Chondrocyte (in vitro differentiated cells): ENCODE data around the gene HDAC4. TPM values are rescaled to one million over a fixed set of nuclear protein-coding genes. Genes with fewer than 3 reads are reported as not detected.

ENCODE experiments used
- DNase-seq: peaks from one replicate; pipeline ENCODE4 v3.0.0; 2021; ENCODE audit warnings: mixed read lengths, low spot score
- H3K27ac Mint-ChIP-seq: one replicate; pipeline ENCODE4 v1.8.0; 2021; ENCODE audit warnings: mild to moderate bottlenecking, moderate library complexity, mixed read lengths; ENCODE audit not compliant: unreplicated experiment
- H3K27me3 Mint-ChIP-seq: 2 replicates; pipeline ENCODE4 v1.8.0; 2021; ENCODE audit warnings: low read depth, mixed read lengths
- H3K36me3 Mint-ChIP-seq: 2 replicates; pipeline ENCODE4 v1.8.0; 2021; ENCODE audit warnings: low read depth, mixed read lengths
- H3K4me1 Mint-ChIP-seq: 2 replicates; pipeline ENCODE4 v1.8.0; 2021; ENCODE audit warnings: low read depth, mild to moderate bottlenecking, mixed read lengths
- H3K4me3 Mint-ChIP-seq: one replicate; pipeline ENCODE4 v1.8.0; 2021; ENCODE audit warnings: mild to moderate bottlenecking, moderate library complexity, mixed read lengths; ENCODE audit not compliant: unreplicated experiment
- H3K9me3 Mint-ChIP-seq: 2 replicates; pipeline ENCODE4 v1.8.0; 2021; ENCODE audit warnings: low read depth, mixed read lengths
- CTCF ChIP-seq: fragments of 200-600 bp; sonication (generic); IDR thresholded peaks from 2 replicates; pipeline ENCODE4 v1.5.0; 2021; ENCODE audit warnings: antibody characterized with exemption, mild to moderate bottlenecking, moderate library complexity
- total RNA-seq: library from RNA; stranded (reverse); gene quantifications from 3 replicates; pipeline ENCODE4 v1.2.1, GENCODE V29; 2021

The HDAC4 gene
- total RNA-seq, 1 donor from 2014 or later: 22.3 TPM

GRCh38 chr2:239109041-239109927 lies 291.5 kb downstream of the HDAC4 start:
- no peak for TF ChIP-seq CTCF
- Mint-ChIP-seq H3K27me3 (no peaks in the 10 kb centered on the region), H3K36me3 (peaks cover 6% of the 10 kb centered on the region), H3K27ac (no peak overlapping the region), H3K4me3 (no peak overlapping the region), H3K9me3 (no peaks in the 10 kb centered on the region), H3K4me1 (no peaks in the 10 kb centered on the region)
- no peak for DNase-seq

GRCh38 chr2:239108459-239108858 lies 292.4 kb downstream of the HDAC4 start:
- Mint-ChIP-seq H3K27me3 (no peaks in the 10 kb centered on the region), H3K4me3 (no peak overlapping the region), H3K36me3 (peaks cover 6% of the 10 kb centered on the region), H3K4me1 (no peaks in the 10 kb centered on the region), H3K27ac (no peak overlapping the region), H3K9me3 (no peaks in the 10 kb centered on the region)
- DNase-seq: no peak
- no peak for TF ChIP-seq CTCF

DNA sequence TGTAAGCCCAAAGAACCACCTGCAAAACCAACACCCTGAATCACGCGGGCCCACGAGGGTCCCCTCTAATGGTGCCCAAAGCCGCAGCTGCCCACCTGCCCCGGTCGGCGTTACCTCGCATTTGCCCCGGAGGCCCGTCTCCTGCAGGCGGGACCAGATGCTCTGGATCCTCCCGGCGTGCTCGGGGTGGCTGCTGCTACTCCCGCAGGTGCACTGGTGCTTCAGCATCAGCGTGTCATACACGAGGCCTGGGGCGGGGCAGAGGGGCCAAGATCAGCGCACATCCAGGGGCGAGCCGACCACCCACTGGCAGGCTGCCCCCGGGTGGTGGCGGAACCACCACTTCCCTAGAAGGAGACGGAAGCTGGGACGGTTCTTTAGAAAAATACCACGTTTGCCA lies 292.9 kb downstream of the HDAC4 start:
- no peak for TF ChIP-seq CTCF
- Mint-ChIP-seq H3K4me3 (no peak overlapping the region), H3K27ac (no peak overlapping the region), H3K36me3 (peaks cover 6% of the 10 kb centered on the region), H3K27me3 (no peaks in the 10 kb centered on the region), H3K4me1 (no peaks in the 10 kb centered on the region), H3K9me3 (no peaks in the 10 kb centered on the region)
- DNase-seq: no peak

DNA sequence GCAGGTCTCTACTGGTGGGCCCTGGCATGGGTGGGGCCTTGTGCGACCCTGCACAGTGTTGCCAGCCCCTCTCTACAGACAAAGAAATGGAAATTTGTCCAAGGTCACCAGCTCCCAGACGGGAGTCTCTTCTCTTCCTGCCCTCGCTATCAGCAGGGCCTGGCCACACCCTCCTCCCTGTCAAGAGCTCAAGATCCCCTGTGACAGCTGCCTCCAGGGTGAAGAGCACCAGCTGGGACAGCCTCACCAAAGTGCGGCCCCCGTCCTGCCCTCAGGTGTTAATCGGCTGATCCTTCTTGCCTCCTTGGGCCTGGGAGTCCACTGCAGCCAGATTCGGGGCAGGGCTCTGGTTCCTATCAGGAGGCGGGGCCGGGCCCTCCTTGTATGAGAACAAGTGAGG lies 293.9 kb downstream of the HDAC4 start:
- DNase-seq: no peak
- H3K9me3 Mint-ChIP-seq: no peaks in the 10 kb centered on the region
- no peak for TF ChIP-seq CTCF
- no peaks in the 10 kb centered on the region for H3K27me3 Mint-ChIP-seq
- no peak overlapping the region for H3K27ac Mint-ChIP-seq
- H3K36me3 Mint-ChIP-seq: peaks cover 6% of the 10 kb centered on the region
- H3K4me1 Mint-ChIP-seq: no peaks in the 10 kb centered on the region
- no peak overlapping the region for H3K4me3 Mint-ChIP-seq

DNA sequence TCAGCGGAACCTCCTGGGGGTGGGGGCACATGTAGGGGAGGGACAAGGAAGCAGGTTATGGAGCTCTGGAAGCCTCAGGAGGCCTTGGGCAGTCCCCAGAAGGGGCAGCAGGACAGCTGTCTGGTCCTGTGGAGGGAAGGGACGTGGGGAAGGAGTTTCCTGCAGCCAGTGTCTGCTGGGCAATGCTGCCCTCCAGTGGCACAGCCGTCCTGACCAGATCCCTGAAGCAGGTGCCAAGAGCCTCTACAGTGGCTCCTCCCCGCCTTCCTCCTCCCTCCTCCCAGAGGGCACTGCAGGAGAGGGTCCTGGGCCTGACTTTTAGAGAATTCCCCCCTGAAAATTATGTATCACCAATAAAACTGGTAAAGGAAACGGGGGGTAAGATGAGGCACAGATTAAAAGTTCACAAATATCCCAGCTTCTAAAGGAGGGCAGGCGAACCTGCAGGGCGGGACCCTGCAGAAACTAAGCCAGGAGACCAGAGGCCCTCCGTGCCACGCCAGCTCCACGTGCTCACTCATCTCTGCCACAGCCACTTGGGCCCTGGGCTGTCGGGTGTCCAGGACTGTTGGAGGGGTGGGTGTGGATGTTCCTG lies 294.4 kb downstream of the HDAC4 start:
- Mint-ChIP-seq H3K4me1 (no peaks in the 10 kb centered on the region), H3K27ac (no peak overlapping the region), H3K36me3 (peaks cover 6% of the 10 kb centered on the region), H3K9me3 (no peaks in the 10 kb centered on the region), H3K27me3 (no peaks in the 10 kb centered on the region), H3K4me3 (no peak overlapping the region)
- peak; percentile 84 for TF ChIP-seq CTCF
- DNase-seq: no peak
